GM18502 (cell line): ENCODE results near the gene TPD52L2.

Experiments
- ATAC-seq: cut with Tn5 transposase; IDR thresholded peaks from one replicate; pipeline ENCODE4 v1.9.1; 2021; ENCODE audit warnings: mild to moderate bottlenecking; ENCODE audit not compliant: unreplicated experiment, poor library complexity

TPD52L2 gene

DNA sequence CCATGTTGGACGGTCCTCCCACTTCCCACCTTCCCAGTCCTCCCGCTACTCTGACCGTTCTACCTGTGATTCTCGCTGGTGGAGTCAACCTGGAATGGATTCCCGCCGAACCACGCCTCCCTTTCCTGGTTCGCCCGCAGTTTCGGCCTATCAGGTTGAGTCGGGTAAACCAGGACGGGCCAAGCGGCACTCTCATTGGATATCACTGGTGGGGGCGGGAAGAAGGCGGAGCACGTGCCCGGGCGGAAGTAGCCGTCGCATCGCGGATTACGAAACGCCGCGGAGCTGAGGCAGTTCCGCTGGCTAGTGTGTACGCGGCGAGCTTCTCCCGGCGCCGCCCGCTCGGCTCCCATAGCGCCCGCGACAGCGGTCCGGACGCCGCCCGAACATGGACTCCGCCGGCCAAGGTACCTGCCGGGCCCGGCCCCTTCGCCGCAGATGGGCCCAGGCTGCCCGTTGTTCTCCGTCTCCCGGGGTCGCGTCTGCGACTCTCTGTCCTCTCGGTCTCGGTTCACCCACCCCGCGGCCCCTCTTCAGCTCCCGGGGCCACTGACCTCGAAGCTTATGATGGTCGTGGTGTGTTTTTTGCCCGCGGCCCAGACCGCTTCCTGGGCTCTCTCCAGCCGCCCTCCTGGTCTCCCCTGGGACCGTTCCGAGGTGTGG is at the start of gene TPD52L2:
TSS of gene TPD52L2 (plus strand) at position 293 of the 663 bp plus-strand sequence. CDS start at position 389, 96 bp downstream.
- peak; percentile 79 for ATAC-seq

- no peak for ATAC-seq
Observed at GRCh38 chr20:63815615-63816253, 49.3 kb upstream of the TPD52L2 start.

DNA sequence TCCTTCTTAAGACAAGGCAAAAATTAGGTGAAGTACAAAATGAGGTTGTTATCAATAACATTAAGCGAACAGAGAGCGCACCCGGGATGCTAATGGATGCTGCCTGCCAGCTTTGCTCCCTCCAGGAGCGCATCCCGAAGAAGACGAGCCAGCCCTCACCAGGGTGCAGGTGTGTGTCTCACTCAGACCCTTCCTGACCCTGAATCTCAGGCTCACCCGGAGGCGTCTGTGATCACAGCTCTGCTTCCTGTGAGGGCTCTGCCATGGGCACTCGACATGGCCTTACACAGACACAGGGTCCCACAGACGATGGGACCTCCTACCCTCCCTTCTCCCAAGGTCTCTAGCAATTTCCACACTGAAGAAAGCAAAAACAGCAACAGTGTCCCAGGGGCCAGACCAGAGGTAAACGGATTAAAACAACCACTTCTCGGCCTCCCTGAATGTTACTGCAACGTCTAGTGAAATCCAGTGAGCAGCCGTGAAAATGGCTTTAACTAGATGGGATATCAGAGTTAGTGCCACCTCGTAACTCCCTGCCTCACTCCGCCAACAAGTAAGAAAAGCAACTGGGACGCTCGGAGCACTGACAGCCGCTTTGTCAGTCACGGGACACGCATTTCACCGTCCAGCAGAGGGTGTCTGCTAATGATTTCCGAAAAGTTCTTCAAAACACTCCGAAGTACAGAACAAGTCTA is 45.7 kb upstream of the TPD52L2 start:
- ATAC-seq: no peak

- no peak for ATAC-seq
Observed at GRCh38 chr20:63821811-63822210, 43.3 kb upstream of the TPD52L2 start.

GRCh38 chr20:63822276-63822696 is 42.8 kb upstream of the TPD52L2 start:
- ATAC-seq: no peak

DNA sequence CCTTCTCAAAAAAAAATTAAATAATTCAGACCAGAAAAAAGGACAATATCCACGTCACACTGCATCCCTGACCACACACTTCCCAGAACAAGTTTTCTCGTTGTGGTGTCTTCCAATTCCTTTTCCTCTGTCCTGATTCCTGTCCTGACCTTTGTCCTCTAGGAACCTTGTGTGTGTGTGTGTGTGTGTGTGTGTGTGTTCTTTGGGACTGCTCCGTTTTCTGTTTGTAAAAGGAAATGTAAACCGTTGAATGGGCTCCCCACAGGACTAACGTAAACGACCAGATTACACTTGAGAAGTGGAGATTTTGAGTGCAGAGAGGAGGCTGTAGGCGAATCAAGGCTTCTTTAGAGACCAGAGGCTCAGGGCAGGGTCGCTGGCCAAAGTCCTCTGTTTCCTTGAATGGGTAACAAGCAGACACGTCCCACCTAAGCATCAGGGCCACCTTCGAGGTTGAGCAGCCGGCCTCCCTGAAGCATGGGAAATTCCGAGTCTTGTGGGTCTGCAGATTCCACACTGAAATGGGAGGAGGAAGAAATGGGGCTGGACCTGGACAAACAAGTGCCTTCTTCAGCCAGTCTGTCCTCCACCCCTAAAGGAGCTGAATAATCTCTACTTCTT is 41.3 kb upstream of the TPD52L2 start:
- ATAC-seq: no peak

DNA sequence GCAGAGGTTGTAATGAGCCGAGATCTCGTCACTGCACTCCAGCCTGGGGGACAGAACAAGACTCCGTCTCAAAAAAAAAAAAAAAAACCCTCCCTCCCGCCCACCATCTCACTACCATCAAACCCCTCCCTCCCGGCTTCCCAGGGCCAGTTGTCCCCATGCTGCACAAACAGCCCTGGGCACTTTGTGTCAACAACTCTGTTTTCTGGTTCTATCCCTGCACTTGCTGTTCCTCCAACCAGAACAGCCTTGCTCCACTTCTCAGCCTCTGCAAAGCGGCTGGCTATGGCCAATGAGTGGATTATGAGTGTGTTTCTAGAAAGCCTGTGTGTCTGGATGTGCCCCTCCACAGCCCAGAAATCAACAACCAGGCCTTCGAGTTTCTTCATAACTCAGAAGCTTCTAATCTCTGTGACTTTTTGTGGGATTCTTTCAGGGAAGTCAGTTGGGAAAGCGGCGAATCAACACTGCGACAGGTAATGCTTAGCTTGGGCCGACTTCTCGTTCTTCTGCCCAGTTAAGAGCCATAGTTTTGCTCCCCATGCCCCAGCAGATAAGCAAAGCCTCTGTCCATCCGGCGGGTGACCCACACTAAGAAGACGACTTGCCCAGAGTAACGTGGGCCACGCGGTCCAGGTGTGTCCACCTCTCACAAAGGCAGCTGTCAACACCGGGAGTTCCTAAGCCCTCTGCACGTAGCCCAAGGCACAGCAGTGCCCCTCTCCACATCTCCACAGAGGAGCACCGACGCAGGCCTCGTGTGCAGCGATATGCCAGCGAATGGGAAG is 39.5 kb upstream of the TPD52L2 start:
- no peak for ATAC-seq

GRCh38 chr20:63826753-63827152 is 38.3 kb upstream of the TPD52L2 start:
- ATAC-seq: no peak

- no peak for ATAC-seq
Observed at GRCh38 chr20:63828124-63828523, 36.9 kb upstream of the TPD52L2 start.

- ATAC-seq: no peak
Observed at GRCh38 chr20:63828545-63828944, 36.5 kb upstream of the TPD52L2 start.

DNA sequence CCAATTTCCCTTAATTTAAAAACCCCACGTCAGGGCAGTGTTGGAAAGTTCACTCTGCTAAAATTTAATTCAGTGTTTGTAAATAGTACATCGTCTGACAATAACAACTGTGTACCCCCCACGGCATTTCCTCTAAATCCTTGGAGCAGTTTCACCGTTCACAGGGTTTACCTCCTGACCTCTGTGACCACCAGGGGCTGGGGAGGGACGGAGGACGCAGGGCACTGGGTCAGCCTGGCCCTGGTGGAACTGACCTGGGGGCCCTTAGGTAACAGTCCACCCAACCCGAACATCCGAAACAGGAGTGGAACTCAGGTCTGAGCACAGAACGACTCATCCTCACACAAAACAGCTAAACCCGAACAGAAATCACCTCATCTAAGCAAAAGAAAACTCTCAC is 36.1 kb upstream of the TPD52L2 start:
- no peak for ATAC-seq

GRCh38 chr20:63829603-63829944 is 35.5 kb upstream of the TPD52L2 start:
- ATAC-seq: no peak

DNA sequence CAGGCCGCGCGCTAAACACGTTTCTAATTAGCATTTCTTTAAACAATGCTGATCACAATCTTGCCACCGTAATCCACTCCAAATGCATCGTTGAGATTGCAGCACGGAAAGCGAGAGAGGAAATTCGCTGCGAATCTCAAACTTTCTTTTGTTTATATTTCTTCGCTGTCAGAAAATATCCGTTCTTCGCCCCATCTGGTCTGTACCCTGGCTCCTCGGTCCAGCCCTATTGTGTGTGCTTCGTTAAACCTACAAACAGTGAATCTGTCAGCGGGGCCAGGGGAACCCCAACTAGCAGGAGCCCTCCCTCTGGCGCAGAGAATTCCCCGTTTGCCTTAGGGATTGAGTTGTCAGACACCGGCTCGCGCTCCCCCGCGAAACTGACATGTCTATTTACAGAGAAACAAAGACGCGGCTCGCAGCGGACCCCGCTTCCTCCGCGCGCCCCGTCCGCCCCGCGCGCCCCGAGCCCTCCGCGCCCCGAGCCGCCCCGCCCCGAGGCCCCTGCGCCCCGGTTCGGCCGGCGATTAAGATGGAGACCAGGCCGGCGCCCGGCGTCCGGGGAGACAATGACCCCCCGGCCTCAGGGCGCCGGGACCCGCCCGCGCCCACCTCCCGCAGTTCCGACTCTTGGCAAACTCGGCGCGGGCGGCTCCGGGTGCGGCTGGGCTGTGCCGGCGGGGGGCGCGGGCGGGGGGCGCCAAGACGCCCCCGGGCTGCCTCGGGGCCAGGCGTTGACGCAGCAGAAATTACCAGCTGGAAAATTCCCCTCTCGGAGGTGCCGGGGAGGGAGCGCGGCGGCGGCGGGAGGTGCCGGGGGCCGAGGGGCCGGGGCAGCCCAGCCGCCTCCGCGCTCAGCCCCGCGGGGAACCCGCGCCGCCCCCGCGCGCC is 34.9 kb upstream of the TPD52L2 start:
- peak; percentile 26 for ATAC-seq

- ATAC-seq: peak; percentile 43
Observed at GRCh38 chr20:63830841-63831588, 34.1 kb upstream of the TPD52L2 start, which contains the start of gene ZBTB46. Gene ZBTB46, minus strand, starts transcription at chr20:63831264. Its CDS starts 40,507 bp downstream, at chr20:63790757.

GRCh38 chr20:63831646-63831992 is 33.5 kb upstream of the TPD52L2 start:
- ATAC-seq: peak; percentile 36

- ATAC-seq: no peak
Observed at GRCh38 chr20:63831993-63832686, 32.9 kb upstream of the TPD52L2 start.

GRCh38 chr20:63833776-63834490 is 31.1 kb upstream of the TPD52L2 start:
- no peak for ATAC-seq
